Endothelial cell (in vitro differentiated cells): ENCODE measurements around the gene MYLIP. TPM values are rescaled to one million over a fixed set of nuclear protein-coding genes. Genes with fewer than 3 reads are reported as not detected.

ENCODE experiments used
- DNase-seq: peaks from one replicate; pipeline ENCODE4 v3.0.0; 2021; ENCODE audit warnings: low spot score
- H3K27ac Mint-ChIP-seq: one replicate; pipeline ENCODE4 v1.8.0; 2021; ENCODE audit warnings: mixed read lengths, inconsistent platforms; ENCODE audit not compliant: unreplicated experiment
- H3K27me3 Mint-ChIP-seq: one replicate; pipeline ENCODE4 v1.8.0; 2021; ENCODE audit warnings: mild to moderate bottlenecking, moderate library complexity, mixed read lengths, inconsistent platforms; ENCODE audit not compliant: unreplicated experiment
- H3K36me3 Mint-ChIP-seq: one replicate; pipeline ENCODE4 v1.8.0; 2021; ENCODE audit warnings: mild to moderate bottlenecking, low read depth, mixed read lengths, inconsistent platforms; ENCODE audit not compliant: unreplicated experiment
- H3K4me1 Mint-ChIP-seq: one replicate; pipeline ENCODE4 v1.8.0; 2021; ENCODE audit warnings: mild to moderate bottlenecking, mixed read lengths, inconsistent platforms; ENCODE audit not compliant: unreplicated experiment
- H3K4me3 Mint-ChIP-seq: one replicate; pipeline ENCODE4 v1.8.0; 2021; ENCODE audit warnings: mild to moderate bottlenecking, mixed read lengths, inconsistent platforms; ENCODE audit not compliant: unreplicated experiment
- H3K9me3 Mint-ChIP-seq: one replicate; pipeline ENCODE4 v1.8.0; 2021; ENCODE audit warnings: mixed read lengths, inconsistent platforms; ENCODE audit not compliant: unreplicated experiment
- total RNA-seq: library from RNA; stranded (reverse); fragmentation: NEBNext Ultra II Directional; extraction: Animal tissue kit (Norgen Biotek cat#: 25700); gene quantifications from one replicate; pipeline ENCODE4 v1.2.1, GENCODE V29; 2021; ENCODE audit not compliant: unreplicated experiment
- TF ChIP-seq, protein P1 (sequence below): fragments of 200-600 bp; sonication (generic); IDR thresholded peaks from one replicate; pipeline ENCODE4 v1.5.0; 2021; ENCODE audit warnings: antibody characterized with exemption; ENCODE audit not compliant: unreplicated experiment

The MYLIP gene
- total RNA-seq, 1 donor from 2014 or later: 30.1 TPM

DNA sequence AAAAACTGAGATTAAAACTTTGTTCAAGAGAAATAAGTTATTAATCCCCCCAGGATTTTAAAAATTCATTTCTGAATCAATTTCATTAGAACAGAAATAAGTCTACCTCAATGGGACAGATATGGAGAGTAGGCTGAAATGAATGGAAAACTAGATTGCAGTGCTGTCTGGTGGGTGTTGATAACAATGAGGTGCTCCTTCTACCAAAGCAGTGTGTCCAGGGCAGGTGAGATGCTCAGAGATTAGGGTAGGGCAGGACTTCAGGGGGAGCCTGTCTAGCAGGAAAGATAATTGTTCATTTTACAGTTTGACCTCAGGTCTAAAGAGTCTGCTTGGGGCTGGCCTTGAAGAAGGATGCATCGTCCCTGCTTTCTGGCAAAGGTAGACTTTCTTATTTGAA, 38.0 kb upstream of the MYLIP start:
- Mint-ChIP-seq H3K36me3 (no peaks in the 10 kb centered on the region), H3K4me1 (peaks cover 13% of the 10 kb centered on the region), H3K27ac (no peak overlapping the region), H3K9me3 (no peaks in the 10 kb centered on the region), H3K4me3 (no peak overlapping the region), H3K27me3 (no peaks in the 10 kb centered on the region)
- no peak for DNase-seq
- TF ChIP-seq, protein P1, sequence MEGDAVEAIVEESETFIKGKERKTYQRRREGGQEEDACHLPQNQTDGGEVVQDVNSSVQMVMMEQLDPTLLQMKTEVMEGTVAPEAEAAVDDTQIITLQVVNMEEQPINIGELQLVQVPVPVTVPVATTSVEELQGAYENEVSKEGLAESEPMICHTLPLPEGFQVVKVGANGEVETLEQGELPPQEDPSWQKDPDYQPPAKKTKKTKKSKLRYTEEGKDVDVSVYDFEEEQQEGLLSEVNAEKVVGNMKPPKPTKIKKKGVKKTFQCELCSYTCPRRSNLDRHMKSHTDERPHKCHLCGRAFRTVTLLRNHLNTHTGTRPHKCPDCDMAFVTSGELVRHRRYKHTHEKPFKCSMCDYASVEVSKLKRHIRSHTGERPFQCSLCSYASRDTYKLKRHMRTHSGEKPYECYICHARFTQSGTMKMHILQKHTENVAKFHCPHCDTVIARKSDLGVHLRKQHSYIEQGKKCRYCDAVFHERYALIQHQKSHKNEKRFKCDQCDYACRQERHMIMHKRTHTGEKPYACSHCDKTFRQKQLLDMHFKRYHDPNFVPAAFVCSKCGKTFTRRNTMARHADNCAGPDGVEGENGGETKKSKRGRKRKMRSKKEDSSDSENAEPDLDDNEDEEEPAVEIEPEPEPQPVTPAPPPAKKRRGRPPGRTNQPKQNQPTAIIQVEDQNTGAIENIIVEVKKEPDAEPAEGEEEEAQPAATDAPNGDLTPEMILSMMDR: no peak

DNA sequence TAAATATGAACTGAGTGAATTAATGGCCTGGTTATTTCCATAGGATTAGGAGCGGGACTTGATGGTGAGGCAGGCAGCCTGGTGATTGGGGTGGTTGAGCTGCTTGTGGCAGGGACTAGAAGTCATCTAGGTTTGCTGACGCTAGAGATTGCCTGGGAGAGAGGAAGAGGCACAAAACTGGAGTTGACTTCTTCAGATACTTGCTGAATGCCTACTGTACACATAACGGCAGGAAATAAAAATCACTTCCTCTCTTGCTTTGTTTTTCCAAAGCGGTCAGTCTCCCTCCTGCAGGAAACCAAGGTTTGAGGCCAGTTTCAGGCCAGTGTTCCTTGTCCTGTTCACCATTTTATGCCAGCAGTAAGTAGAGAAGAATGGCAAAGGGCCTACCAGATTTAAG, 36.7 kb upstream of the MYLIP start:
- no peaks in the 10 kb centered on the region for H3K27me3 Mint-ChIP-seq
- H3K36me3 Mint-ChIP-seq: no peaks in the 10 kb centered on the region
- no peak overlapping the region for H3K4me3 Mint-ChIP-seq
- H3K4me1 Mint-ChIP-seq: peaks cover 13% of the 10 kb centered on the region
- DNase-seq: peak; percentile 6
- TF ChIP-seq, protein P1: no peak
- no peaks in the 10 kb centered on the region for H3K9me3 Mint-ChIP-seq
- H3K27ac Mint-ChIP-seq: peak overlapping the region; percentile 84

DNA sequence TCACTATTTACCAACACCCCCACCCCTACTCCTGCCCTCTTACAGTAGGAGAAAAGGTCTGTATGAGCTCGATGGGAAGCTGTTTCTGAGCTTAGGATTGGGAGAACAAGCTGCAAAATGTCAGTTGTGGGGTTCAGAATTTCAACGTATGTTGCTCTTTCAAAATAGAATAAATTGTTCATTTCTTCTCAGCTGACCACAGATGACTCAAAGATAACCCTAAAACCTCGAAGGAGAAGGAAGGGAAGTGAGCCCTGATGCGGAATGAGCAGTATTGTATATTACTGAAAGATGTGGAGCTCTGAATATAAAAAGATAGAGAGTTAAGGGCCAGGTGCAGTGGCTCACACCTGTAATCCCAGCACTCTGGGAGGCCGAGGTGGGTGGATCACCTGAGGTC, 35.9 kb upstream of the MYLIP start:
- Mint-ChIP-seq H3K4me3 (no peak overlapping the region), H3K4me1 (peaks cover 13% of the 10 kb centered on the region), H3K27me3 (peaks cover 2% of the 10 kb centered on the region), H3K27ac (no peak overlapping the region), H3K9me3 (no peaks in the 10 kb centered on the region), H3K36me3 (no peaks in the 10 kb centered on the region)
- DNase-seq: no peak
- TF ChIP-seq, protein P1: no peak

DNA sequence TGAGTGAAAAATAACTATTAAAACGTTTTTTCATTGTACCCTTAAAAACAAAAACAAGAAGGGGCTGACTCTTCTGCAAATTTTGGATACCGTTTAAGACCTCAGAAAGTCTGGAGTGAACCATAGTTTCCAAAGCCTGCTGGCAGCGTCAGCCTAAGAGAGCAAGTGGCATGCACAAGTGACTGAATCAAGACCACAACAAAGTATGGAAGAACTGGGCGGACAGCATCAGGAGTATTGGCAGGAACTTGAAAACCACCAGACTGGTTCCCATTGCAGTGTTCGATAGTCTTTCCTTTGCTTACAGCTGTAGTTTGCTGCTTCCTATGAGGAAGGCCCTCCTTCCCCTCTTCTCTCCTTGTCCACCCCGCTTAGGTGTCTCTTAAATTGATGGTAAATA, 33.7 kb upstream of the MYLIP start:
- Mint-ChIP-seq H3K27ac (no peak overlapping the region), H3K27me3 (peaks cover 2% of the 10 kb centered on the region), H3K36me3 (peaks cover 3% of the 10 kb centered on the region), H3K9me3 (no peaks in the 10 kb centered on the region), H3K4me3 (no peak overlapping the region), H3K4me1 (peaks cover 13% of the 10 kb centered on the region)
- TF ChIP-seq, protein P1: no peak
- DNase-seq: no peak

DNA sequence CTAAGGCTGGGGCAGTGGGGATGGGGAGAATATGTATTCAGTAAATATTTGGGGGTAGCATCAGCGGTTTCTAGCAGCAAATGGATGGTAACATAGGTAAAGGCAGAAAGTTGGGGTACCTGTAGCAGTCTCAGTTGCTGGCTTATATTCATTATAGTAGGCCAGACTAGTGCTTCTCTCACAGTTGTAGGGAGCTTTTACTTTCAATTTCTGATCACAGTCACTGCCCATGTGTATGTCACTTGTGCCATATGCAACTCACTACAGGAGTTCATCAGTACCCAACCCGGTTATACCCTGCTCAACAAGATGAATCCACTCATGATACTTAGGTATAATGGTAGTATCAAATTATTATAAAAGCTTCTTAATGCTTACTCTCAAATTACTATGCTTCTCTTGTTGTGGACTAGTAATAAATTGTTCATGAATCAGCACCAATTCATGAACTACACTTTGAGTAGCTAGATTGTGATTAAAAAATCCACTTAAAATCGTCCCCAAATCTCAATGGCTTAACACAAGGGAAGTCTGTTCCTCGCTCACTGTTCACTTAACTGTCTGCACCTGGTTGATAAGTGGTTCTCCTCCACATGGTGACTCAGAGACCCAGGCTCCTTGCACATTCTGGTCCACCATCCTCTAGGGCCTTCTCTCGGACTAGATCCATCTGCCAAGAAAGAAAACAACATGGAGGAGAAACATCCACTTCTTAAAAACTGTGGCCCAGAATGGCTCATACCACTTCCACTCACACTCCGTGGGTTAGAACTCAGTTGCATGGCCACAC, 31.3 kb upstream of the MYLIP start:
- TF ChIP-seq, protein P1: no peak
- H3K9me3 Mint-ChIP-seq: no peaks in the 10 kb centered on the region
- H3K4me1 Mint-ChIP-seq: peaks cover 5% of the 10 kb centered on the region
- DNase-seq: no peak
- no peak overlapping the region for H3K27ac Mint-ChIP-seq
- no peak overlapping the region for H3K4me3 Mint-ChIP-seq
- H3K36me3 Mint-ChIP-seq: peaks cover 3% of the 10 kb centered on the region
- peaks cover 4% of the 10 kb centered on the region for H3K27me3 Mint-ChIP-seq
